Fibroblast of mammary gland (primary cell): Measurements from ENCODE around the gene SFXN1.
A peak's percentile ranks its signal among the peaks of the same experiment; 100 is the strongest.

Experiments used
- DNase-seq: peaks from one replicate; pipeline ENCODE4 v3.0.0-alpha.2; 2010; ENCODE audit warnings: low read depth
- H3K4me3 ChIP-seq: 2 replicates; pipeline ENCODE4 v1.5.1; 2011; ENCODE audit warnings: low read depth, mild to moderate bottlenecking, low read length, moderate library complexity; ENCODE audit not compliant: control insufficient read depth
- TF ChIP-seq, protein P1 (sequence below): conservative IDR thresholded peaks from 2 replicates; pipeline ENCODE4 v1.5.1; 2011; ENCODE audit warnings: low read depth, low read length, inconsistent platforms; ENCODE audit not compliant: control insufficient read depth, insufficient read depth

The SFXN1 gene, protein sequence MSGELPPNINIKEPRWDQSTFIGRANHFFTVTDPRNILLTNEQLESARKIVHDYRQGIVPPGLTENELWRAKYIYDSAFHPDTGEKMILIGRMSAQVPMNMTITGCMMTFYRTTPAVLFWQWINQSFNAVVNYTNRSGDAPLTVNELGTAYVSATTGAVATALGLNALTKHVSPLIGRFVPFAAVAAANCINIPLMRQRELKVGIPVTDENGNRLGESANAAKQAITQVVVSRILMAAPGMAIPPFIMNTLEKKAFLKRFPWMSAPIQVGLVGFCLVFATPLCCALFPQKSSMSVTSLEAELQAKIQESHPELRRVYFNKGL

GRCh38 chr5:175478384-175479124 is at the start of gene SFXN1:
Gene SFXN1 (plus strand): TSS chr5:175478560. CDS start chr5:175492104, 13,544 bp downstream.
- peak within 1 kb of the TSS; percentile 74 for H3K4me3 ChIP-seq
- DNase-seq, result peak; percentile 69
- TF ChIP-seq, protein P1, sequence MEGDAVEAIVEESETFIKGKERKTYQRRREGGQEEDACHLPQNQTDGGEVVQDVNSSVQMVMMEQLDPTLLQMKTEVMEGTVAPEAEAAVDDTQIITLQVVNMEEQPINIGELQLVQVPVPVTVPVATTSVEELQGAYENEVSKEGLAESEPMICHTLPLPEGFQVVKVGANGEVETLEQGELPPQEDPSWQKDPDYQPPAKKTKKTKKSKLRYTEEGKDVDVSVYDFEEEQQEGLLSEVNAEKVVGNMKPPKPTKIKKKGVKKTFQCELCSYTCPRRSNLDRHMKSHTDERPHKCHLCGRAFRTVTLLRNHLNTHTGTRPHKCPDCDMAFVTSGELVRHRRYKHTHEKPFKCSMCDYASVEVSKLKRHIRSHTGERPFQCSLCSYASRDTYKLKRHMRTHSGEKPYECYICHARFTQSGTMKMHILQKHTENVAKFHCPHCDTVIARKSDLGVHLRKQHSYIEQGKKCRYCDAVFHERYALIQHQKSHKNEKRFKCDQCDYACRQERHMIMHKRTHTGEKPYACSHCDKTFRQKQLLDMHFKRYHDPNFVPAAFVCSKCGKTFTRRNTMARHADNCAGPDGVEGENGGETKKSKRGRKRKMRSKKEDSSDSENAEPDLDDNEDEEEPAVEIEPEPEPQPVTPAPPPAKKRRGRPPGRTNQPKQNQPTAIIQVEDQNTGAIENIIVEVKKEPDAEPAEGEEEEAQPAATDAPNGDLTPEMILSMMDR, result no peak

DNA sequence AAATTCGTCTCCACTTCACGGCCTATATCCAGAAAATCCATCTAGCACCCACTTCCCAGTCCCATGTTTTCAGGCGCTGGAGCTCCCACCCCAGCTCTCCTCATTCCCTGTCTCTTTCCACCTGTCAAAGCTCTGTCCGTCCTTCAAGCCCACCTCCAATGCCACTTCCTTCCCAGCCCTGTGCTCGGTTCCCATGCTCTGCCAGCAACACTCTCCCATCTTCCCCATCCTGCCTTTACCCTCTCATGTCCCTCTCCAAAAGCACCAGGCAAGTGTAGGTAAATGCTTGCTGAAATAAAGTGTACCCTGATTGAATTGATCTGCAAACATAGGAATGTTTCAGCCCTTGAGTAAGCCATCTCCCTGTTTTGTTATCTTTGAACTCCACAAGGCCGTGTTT is 43.6 kb upstream of the SFXN1 start:
- H3K4me3 ChIP-seq, result no peak overlapping the region
- DNase-seq, result no peak
- TF ChIP-seq, protein P1, result no peak

GRCh38 chr5:175436359-175436758 is 42.0 kb upstream of the SFXN1 start:
- TF ChIP-seq, protein P1, result no peak

DNA sequence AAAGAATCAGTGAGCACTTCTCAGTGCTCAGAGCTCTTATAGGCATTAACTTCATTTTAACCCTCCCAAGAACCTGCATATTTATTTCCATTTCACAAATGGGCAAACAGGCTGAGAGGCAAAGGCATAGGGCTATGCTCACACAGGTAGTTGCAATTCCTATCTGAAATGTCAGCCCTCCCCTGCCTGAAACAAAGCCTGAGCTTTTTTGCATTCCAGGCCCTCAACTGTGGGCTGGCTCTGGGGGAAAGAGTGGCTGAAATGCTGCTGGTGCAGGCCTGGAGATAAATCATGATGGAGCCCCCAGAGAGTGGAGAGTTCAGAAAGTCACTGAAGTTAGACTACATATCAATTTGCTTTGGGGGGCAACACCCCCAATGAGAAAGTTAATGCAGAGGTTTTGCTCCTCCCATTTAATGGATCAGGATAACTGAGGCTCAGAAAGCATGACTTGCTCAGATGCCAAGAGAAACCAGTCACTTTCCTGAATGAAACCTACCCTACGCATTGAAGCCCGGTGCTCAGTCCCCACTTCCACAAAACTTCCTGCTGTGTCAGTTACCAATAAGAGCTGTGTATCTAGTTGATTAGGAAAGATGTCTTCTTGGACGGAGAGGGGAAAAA is 40.0 kb upstream of the SFXN1 start:
- H3K4me3 ChIP-seq, result no peak overlapping the region
- TF ChIP-seq, protein P1, result no peak
- no peak for DNase-seq

More at GRCh38 chr5:175436359-175436758, 42.0 kb upstream of the SFXN1 start:
- H3K4me3 ChIP-seq, result no peak overlapping the region
- DNase-seq, result no peak

DNA sequence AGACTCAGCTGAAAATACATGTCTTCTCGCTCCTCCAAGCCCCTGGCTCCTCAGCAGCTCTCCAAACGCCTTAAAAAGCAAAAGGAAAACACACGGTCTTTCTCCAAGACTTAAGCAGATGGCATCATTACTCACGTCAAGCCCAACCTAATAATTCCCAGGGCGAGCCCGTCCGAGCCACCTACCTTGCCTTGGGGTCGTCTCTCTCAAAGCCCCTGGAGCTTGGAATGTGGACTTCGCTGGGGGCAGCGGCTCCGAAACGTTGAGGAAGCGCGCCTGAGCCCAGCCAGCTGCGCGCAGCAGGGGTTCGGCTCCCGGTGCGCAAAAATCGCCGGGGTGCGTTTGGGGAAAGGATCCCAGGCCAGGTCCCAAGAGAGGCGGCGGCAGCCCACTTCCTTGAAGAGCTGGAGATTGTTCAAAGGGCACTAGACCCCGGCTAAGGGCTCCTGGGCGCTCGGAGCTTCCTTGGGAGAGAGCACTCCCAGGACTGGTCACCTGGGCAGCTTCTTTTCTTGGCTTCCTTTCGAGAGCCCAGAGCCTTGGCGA is 34.8 kb upstream of the SFXN1 start:
- TF ChIP-seq, protein P1, result no peak
- DNase-seq, result no peak
- H3K4me3 ChIP-seq, result no peak overlapping the region

DNA sequence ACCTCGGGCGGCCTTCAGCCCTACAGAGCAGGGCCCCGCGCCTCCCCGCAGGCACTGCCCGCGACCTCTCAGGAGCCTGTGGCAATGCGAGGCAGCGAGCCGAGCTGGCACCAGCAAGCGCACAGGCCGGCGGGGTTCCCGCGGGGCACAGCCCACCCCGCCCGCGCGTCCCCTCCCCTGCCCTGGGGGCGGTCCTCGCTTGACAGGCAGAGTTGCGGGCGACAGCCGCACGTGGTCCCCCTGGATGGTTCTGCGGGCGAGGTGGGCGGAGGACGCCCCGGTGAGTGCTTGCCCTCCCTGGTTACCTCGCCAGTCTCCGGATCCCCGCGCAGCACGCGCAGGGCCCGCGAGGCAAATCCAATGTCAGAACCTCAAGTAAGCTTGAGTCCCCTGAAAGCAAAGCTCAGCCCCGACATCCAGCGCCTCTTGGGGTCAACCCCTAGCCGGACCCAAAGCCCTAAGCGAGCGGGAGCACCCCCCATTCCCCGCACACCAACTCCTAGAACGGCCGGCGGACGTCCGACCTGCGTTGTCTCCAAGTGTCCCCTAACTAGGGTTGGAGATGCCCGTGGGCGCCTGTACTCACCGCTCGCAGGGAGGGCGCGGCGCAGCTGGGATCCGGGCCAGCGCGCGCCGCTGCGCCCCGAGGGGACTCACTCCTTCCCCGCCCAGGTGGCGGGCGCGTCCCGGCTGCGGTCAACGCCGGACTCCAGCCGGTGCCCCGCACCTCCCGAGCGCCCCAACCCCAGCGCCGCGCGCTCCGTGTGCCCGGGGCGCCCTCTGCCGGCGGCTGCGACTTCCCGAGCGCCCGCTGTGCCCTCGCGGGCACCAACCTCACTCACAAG is 34.1 kb upstream of the SFXN1 start, which contains the start of gene DRD1:
TSS of gene DRD1 (minus strand) at position 123 of the 845 bp plus-strand sequence. CDS start 1,083 bp downstream, outside the sequence.
- no peak within 1 kb of the TSS for H3K4me3 ChIP-seq
- peak; percentile 15 for DNase-seq
- TF ChIP-seq, protein P1, result no peak
